ENCODE results near the gene PARD3B.

Gene PARD3B

DNA sequence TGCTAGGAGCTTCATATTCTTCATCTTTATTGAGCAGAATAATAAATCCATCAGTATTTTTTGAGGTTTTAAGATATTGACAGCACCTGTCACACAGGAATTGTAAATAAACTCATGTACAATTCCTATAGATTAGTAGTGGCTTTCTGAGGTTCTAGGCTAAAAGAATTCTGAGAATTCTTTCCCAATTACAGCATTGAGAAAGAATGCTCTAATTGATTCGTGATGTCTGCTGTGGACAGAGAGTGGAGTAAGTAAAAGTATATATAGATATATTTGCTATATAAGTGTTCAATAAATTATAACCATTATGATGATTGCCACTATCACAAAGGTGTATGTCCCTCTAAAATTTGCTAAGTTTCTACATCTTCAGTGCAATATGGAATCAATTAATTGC is 950.5 kb downstream of the PARD3B start:
- no peaks in the 10 kb centered on the region for H3F3A ChIP-seq (ENCODE audit: control insufficient read depth, insufficient read depth)
- H3K27ac ChIP-seq (ENCODE audit: low read depth, low read length), result no peak overlapping the region
- TF ChIP-seq CTCF (IDR thresholded peaks at IDR 0.05; ENCODE audit: low read depth, low read length, poor library complexity, severe bottlenecking), result no peak
- no peaks in the 10 kb centered on the region for H3K9me3 ChIP-seq (ENCODE audit: control insufficient read depth, insufficient read depth, low read length)
- no peaks in the 10 kb centered on the region for H4K20me1 ChIP-seq (ENCODE audit: control insufficient read depth, insufficient read depth, low read depth, low read length)
- H3K27me3 ChIP-seq (ENCODE audit: control insufficient read depth, low read length), result no peaks in the 10 kb centered on the region
- H3K4me1 ChIP-seq (ENCODE audit: control insufficient read depth, low read length), result no peaks in the 10 kb centered on the region
- no peaks in the 10 kb centered on the region for H3K9me2 ChIP-seq (replicated peaks; ENCODE audit: control insufficient read depth, low read length)
- H3K4me2 ChIP-seq (ENCODE audit: low read length), result no peak overlapping the region
- no peaks in the 10 kb centered on the region for H3K79me2 ChIP-seq (ENCODE audit: control insufficient read depth, low read length)
- H3K36me3 ChIP-seq (ENCODE audit: control insufficient read depth, low read length), result no peaks in the 10 kb centered on the region
- no peak overlapping the region for H3K4me3 ChIP-seq (ENCODE audit: low read length)

GRCh38 chr2:205496370-205496769 is 951.1 kb downstream of the PARD3B start:
- no peaks in the 10 kb centered on the region for H3K9me3 ChIP-seq (ENCODE audit: control insufficient read depth, insufficient read depth, low read length)
- no peaks in the 10 kb centered on the region for H3K27me3 ChIP-seq (ENCODE audit: control insufficient read depth, low read length)
- TF ChIP-seq CTCF (IDR thresholded peaks at IDR 0.05; ENCODE audit: low read depth, low read length, poor library complexity, severe bottlenecking) (no peak), EZH2phosphoT487 (IDR thresholded peaks at IDR 0.05; ENCODE audit: borderline replicate concordance, low read length) (no peak)
- H3K36me3 ChIP-seq (ENCODE audit: control insufficient read depth, low read length), result no peaks in the 10 kb centered on the region
- no peaks in the 10 kb centered on the region for H3F3A ChIP-seq (ENCODE audit: control insufficient read depth, insufficient read depth)
- no peaks in the 10 kb centered on the region for H3K9me2 ChIP-seq (replicated peaks; ENCODE audit: control insufficient read depth, low read length)
- no peak overlapping the region for H3K4me2 ChIP-seq (ENCODE audit: low read length)
- H3K79me2 ChIP-seq (ENCODE audit: control insufficient read depth, low read length), result no peaks in the 10 kb centered on the region
- H4K20me1 ChIP-seq (ENCODE audit: control insufficient read depth, insufficient read depth, low read depth, low read length), result no peaks in the 10 kb centered on the region
- H3K27ac ChIP-seq (ENCODE audit: low read depth, low read length), result no peak overlapping the region
- H3K4me3 ChIP-seq (ENCODE audit: low read length), result no peak overlapping the region
- H3K4me1 ChIP-seq (ENCODE audit: control insufficient read depth, low read length), result no peaks in the 10 kb centered on the region

- H3K79me2 ChIP-seq (ENCODE audit: control insufficient read depth, low read length), result no peaks in the 10 kb centered on the region
- no peak for TF ChIP-seq EZH2phosphoT487 (IDR thresholded peaks at IDR 0.05; ENCODE audit: borderline replicate concordance, low read length)
- TF ChIP-seq CTCF (IDR thresholded peaks at IDR 0.05; ENCODE audit: low read depth, low read length, poor library complexity, severe bottlenecking), result no peak
- no peaks in the 10 kb centered on the region for H3K9me2 ChIP-seq (replicated peaks; ENCODE audit: control insufficient read depth, low read length)
- no peaks in the 10 kb centered on the region for H4K20me1 ChIP-seq (ENCODE audit: control insufficient read depth, insufficient read depth, low read depth, low read length)
- H3K4me2 ChIP-seq (ENCODE audit: low read length), result no peak overlapping the region
- H3K4me3 ChIP-seq (ENCODE audit: low read length), result no peak overlapping the region
- H3K36me3 ChIP-seq (ENCODE audit: control insufficient read depth, low read length), result no peaks in the 10 kb centered on the region
- H3K27ac ChIP-seq (ENCODE audit: low read depth, low read length), result no peak overlapping the region
- H3K4me1 ChIP-seq (ENCODE audit: control insufficient read depth, low read length), result no peaks in the 10 kb centered on the region
- H3K9me3 ChIP-seq (ENCODE audit: control insufficient read depth, insufficient read depth, low read length), result no peaks in the 10 kb centered on the region
- no peaks in the 10 kb centered on the region for H3K27me3 ChIP-seq (ENCODE audit: control insufficient read depth, low read length)
- H3F3A ChIP-seq (ENCODE audit: control insufficient read depth, insufficient read depth), result no peaks in the 10 kb centered on the region
These were observed 951.5 kb downstream of the PARD3B start for GRCh38 chr2:205496772-205497171.

DNA sequence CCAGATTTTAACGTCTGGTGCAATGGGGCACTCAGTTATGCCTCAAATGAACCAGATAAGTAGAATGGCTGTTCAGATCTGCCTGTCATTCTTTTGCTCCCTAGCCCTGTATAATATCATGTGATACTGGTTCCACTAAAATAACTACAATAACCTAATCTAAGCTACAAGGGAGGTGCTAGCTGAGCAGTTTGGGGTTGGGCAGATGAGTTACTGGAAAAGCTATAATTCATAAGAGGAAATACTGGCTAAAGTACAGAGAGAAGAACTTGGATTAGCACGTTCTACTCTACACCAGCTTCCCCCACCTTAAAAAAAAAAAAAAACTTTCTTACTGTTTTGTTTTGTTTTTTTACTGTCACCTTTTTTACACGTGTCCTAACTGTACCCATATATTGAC is 953.7 kb downstream of the PARD3B start:
- Histone ChIP-seq H4K20me1 (ENCODE audit: control insufficient read depth, insufficient read depth, low read depth, low read length) (no peaks in the 10 kb centered on the region), H3K4me2 (ENCODE audit: low read length) (no peak overlapping the region), H3K79me2 (ENCODE audit: control insufficient read depth, low read length) (no peaks in the 10 kb centered on the region), H3K4me1 (ENCODE audit: control insufficient read depth, low read length) (no peaks in the 10 kb centered on the region), H3K27ac (ENCODE audit: low read depth, low read length) (no peak overlapping the region), H3K36me3 (ENCODE audit: control insufficient read depth, low read length) (no peaks in the 10 kb centered on the region), H3K9me2 (replicated peaks; ENCODE audit: control insufficient read depth, low read length) (no peaks in the 10 kb centered on the region), H3F3A (ENCODE audit: control insufficient read depth, insufficient read depth) (no peaks in the 10 kb centered on the region), H3K27me3 (ENCODE audit: control insufficient read depth, low read length) (no peaks in the 10 kb centered on the region), H3K9me3 (ENCODE audit: control insufficient read depth, insufficient read depth, low read length) (no peaks in the 10 kb centered on the region), H3K4me3 (ENCODE audit: low read length) (no peak overlapping the region)
- TF ChIP-seq CTCF (IDR thresholded peaks at IDR 0.05; ENCODE audit: low read depth, low read length, poor library complexity, severe bottlenecking), result no peak
- no peak for TF ChIP-seq EZH2phosphoT487 (IDR thresholded peaks at IDR 0.05; ENCODE audit: borderline replicate concordance, low read length)
